Parathyroid adenoma (tissue), 2 donors: ENCODE results near the gene TMEM164.

Experiments
- H2AFZ ChIP-seq: fragments of 300-600 bp; sonication (generic); one replicate; pipeline ENCODE4 v1.7.0; 2017; ENCODE audit warnings: antibody characterized with exemption, mild to moderate bottlenecking
- H3K27ac ChIP-seq: fragments of 300-600 bp; sonication (generic); one replicate; pipeline ENCODE4 v1.7.0; 2017
- H3K27me3 ChIP-seq: fragments of 300-600 bp; sonication (generic); one replicate; pipeline ENCODE4 v1.7.0; 2017; ENCODE audit warnings: low read length; ENCODE audit not compliant: control insufficient read depth, insufficient read depth
- H3K36me3 ChIP-seq: fragments of 300-600 bp; sonication (generic); one replicate; pipeline ENCODE4 v1.7.0; 2017; ENCODE audit warnings: low read length; ENCODE audit not compliant: control insufficient read depth, insufficient read depth
- H3K4me1 ChIP-seq: fragments of 300-600 bp; sonication (generic); one replicate; pipeline ENCODE4 v1.7.0; 2017; ENCODE audit warnings: control low read depth
- H3K4me2 ChIP-seq: fragments of 300-600 bp; sonication (generic); one replicate; pipeline ENCODE4 v1.7.0; 2017; ENCODE audit warnings: low read length
- H3K4me3 ChIP-seq: fragments of 300-600 bp; sonication (generic); one replicate; pipeline ENCODE4 v1.7.0; 2017; ENCODE audit warnings: low read depth, low read length
- H3K79me2 ChIP-seq: fragments of 300-600 bp; sonication (generic); one replicate; pipeline ENCODE4 v1.7.0; 2017; ENCODE audit warnings: control low read depth
- H3K9ac ChIP-seq: fragments of 300-600 bp; sonication (generic); one replicate; pipeline ENCODE4 v1.7.0; 2017; ENCODE audit warnings: mild to moderate bottlenecking
- H3K9me3 ChIP-seq: fragments of 300-600 bp; sonication (generic); one replicate; pipeline ENCODE4 v1.7.0; 2017; ENCODE audit warnings: low read length; ENCODE audit not compliant: control insufficient read depth
- TF ChIP-seq, protein P1 (sequence below): fragments of 300-600 bp; sonication (generic); IDR thresholded peaks from one replicate; pipeline ENCODE4 v1.7.0; 2017; ENCODE audit warnings: antibody characterized with exemption, mild to moderate bottlenecking
- donor health status: primary hyperparathyroidism.

Gene TMEM164

GRCh38 chrX:110001740-110002299, 1.1 kb upstream of the TMEM164 start:
- peak overlapping the region; percentile 35 for H3K4me2 ChIP-seq
- H3K4me1 ChIP-seq, result peaks cover 3% of the 10 kb centered on the region
- H3K9ac ChIP-seq, result no peak overlapping the region
- peak overlapping the region; percentile 59 for H3K4me3 ChIP-seq
- H3K27ac ChIP-seq, result peak overlapping the region; percentile 76
- no peaks in the 10 kb centered on the region for H3K9me3 ChIP-seq
- H3K36me3 ChIP-seq, result no peaks in the 10 kb centered on the region
- H3K27me3 ChIP-seq, result no peaks in the 10 kb centered on the region
- no peaks in the 10 kb centered on the region for H3K79me2 ChIP-seq
- TF ChIP-seq, protein P1, sequence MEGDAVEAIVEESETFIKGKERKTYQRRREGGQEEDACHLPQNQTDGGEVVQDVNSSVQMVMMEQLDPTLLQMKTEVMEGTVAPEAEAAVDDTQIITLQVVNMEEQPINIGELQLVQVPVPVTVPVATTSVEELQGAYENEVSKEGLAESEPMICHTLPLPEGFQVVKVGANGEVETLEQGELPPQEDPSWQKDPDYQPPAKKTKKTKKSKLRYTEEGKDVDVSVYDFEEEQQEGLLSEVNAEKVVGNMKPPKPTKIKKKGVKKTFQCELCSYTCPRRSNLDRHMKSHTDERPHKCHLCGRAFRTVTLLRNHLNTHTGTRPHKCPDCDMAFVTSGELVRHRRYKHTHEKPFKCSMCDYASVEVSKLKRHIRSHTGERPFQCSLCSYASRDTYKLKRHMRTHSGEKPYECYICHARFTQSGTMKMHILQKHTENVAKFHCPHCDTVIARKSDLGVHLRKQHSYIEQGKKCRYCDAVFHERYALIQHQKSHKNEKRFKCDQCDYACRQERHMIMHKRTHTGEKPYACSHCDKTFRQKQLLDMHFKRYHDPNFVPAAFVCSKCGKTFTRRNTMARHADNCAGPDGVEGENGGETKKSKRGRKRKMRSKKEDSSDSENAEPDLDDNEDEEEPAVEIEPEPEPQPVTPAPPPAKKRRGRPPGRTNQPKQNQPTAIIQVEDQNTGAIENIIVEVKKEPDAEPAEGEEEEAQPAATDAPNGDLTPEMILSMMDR, result no peak
- H2AFZ ChIP-seq, result peak overlapping the region; percentile 72

GRCh38 chrX:110003167-110004156, 548 bp downstream of the TMEM164 start:
- Histone ChIP-seq H3K4me1 (peaks cover 3% of the 10 kb centered on the region), H3K27ac (peak overlapping the region; percentile 76), H3K9ac (peak overlapping the region; percentile 11), H3K27me3 (no peaks in the 10 kb centered on the region), H3K4me3 (peak overlapping the region; percentile 59), H2AFZ (peak overlapping the region; percentile 56), H3K36me3 (no peaks in the 10 kb centered on the region), H3K4me2 (peak overlapping the region; percentile 65), H3K9me3 (no peaks in the 10 kb centered on the region), H3K79me2 (no peaks in the 10 kb centered on the region)
- TF ChIP-seq, protein P1, result no peak

DNA sequence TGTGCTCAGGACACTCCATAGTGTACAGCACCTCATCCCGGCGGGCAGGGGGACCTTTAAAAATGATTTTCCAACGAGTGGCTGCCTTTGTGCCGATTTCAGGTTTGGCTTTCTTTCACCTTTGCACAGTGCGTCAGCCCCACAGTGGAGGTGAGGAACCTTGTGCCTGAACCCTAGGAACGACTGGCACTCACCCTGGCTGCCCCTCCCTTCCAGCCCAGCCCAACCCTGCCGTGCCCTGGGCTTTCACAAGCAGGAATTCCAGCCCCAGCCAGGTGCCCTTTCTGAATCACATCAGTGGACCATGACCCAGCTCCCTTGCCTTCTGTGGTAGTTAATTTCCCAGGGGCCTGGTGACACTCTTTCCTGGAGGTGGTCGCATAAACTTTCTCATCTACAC, 1.3 kb downstream of the TMEM164 start:
- TF ChIP-seq, protein P1, result no peak
- Histone ChIP-seq H2AFZ (no peak overlapping the region), H3K9ac (no peak overlapping the region), H3K36me3 (no peaks in the 10 kb centered on the region), H3K4me3 (no peak overlapping the region), H3K27me3 (no peaks in the 10 kb centered on the region), H3K9me3 (no peaks in the 10 kb centered on the region), H3K27ac (peak overlapping the region; percentile 76), H3K4me1 (peaks cover 7% of the 10 kb centered on the region), H3K79me2 (no peaks in the 10 kb centered on the region), H3K4me2 (no peak overlapping the region)

DNA sequence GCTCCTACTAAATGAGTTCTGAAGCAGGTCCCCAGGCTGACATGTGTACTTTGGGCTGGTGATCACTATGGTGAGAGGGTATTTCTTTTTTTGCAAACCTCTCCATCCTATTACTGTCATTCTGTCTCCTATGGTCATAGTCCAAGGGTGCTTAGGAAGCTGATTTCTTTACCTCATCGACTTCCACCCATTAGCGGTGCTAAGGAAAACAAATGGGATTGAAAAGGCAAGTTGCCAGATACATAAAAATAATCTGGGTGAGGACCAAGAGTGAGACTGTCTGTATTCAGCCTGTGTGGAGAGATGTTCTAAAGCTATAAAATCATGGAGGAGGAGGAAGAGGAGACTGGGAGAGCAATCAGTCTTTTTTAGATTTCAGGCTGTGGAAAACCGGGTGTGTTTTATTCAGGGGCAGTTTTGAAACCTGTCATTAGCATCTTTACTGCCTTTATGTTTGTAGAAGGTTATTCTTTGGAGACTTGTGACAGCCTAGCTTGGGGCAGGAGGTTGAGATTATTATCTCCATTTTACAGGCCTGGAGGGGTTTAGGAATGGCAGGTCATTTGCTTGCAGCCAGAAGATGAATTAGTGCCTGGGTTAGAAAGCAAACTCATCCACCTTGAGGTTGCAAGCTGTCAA, 1.9 kb downstream of the TMEM164 start:
- no peaks in the 10 kb centered on the region for H3K79me2 ChIP-seq
- no peak overlapping the region for H3K27ac ChIP-seq

More for the DNA sequence above, 1.9 kb downstream of the TMEM164 start:
- H2AFZ ChIP-seq, result no peak overlapping the region
- H3K9ac ChIP-seq, result no peak overlapping the region
- no peaks in the 10 kb centered on the region for H3K36me3 ChIP-seq
- TF ChIP-seq, protein P1, result no peak
- H3K27me3 ChIP-seq, result no peaks in the 10 kb centered on the region
- H3K4me3 ChIP-seq, result no peak overlapping the region
- H3K4me2 ChIP-seq, result no peak overlapping the region
- H3K4me1 ChIP-seq, result peaks cover 7% of the 10 kb centered on the region
- H3K9me3 ChIP-seq, result no peaks in the 10 kb centered on the region
